ENCODE measurements around the gene ELF4. TPM values are rescaled to one million over a fixed set of nuclear protein-coding genes. Genes with fewer than 3 reads are reported as not detected.
A peak's percentile ranks its signal among the peaks of the same experiment; 100 is the strongest.

Gene ELF4
- total and polyA plus RNA-seq, 9 donors = 9.3 to 25.6 (median 20.2) TPM

DNA sequence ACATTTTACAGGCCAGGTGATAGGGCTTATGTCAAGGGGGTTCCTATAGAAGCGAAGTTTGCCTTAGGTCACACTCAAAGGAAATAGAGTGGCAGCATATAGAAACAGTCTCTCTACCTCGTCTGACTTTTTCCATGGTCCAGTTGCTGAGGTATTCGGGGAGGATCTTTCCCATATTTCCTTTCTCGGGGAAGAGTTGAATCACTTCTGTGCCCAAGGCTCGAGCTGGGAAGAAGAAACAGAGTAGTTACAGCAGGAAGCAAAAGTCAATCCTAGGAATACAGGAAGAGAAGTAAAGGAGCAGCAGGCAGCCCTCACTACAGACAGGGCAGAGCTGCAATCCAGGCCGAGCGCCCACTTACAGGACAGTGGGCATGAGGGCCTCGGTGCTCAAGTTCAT lies 26.7 kb upstream of the ELF4 start:
- DNase-seq = no peak
- Histone ChIP-seq H3K27me3 (no peaks in the 10 kb centered on the region), H3K4me3 (no peak overlapping the region), H3K9me3 (no peaks in the 10 kb centered on the region), H3K36me3 (no peaks in the 10 kb centered on the region), H3K27ac (no peak overlapping the region), H3K4me1 (ENCODE audit: insufficient read depth) (no peaks in the 10 kb centered on the region)
- intact Hi-C loops (cut with DNase I) = no loop called here
- TF ChIP-seq, protein P1, sequence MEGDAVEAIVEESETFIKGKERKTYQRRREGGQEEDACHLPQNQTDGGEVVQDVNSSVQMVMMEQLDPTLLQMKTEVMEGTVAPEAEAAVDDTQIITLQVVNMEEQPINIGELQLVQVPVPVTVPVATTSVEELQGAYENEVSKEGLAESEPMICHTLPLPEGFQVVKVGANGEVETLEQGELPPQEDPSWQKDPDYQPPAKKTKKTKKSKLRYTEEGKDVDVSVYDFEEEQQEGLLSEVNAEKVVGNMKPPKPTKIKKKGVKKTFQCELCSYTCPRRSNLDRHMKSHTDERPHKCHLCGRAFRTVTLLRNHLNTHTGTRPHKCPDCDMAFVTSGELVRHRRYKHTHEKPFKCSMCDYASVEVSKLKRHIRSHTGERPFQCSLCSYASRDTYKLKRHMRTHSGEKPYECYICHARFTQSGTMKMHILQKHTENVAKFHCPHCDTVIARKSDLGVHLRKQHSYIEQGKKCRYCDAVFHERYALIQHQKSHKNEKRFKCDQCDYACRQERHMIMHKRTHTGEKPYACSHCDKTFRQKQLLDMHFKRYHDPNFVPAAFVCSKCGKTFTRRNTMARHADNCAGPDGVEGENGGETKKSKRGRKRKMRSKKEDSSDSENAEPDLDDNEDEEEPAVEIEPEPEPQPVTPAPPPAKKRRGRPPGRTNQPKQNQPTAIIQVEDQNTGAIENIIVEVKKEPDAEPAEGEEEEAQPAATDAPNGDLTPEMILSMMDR (IDR thresholded peaks at IDR 0.05) = no peak
- no peak for TF ChIP-seq EP300 (IDR thresholded peaks at IDR 0.05)
- no peak for TF ChIP-seq POLR2A (IDR thresholded peaks at IDR 0.05)
- 77 to 86% (median 80%) methylated on average over 8 of the region's 8 CpGs for WGBS, 3 donors

DNA sequence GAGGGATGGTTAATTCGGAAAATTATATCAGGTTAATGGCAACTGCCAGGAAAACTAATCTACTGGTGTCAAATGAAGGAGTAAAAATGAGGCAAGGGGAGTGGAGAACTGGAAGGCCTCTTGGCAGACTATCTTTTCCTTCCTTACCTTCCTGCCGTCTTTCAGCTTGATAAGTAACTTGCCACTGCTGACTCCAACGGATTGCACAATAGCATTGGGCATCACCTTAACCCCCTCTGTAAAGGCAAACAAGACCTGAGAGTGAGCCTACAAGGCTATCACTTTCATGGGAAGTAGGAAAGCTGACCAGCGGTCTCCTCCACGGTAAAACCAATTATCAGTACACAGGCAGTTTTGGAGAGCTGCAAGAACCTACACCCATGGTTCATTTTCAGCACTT lies 26.2 kb upstream of the ELF4 start:
- intact Hi-C loops (cut with DNase I) = no loop called here
- no peaks in the 10 kb centered on the region for H3K4me1 ChIP-seq (ENCODE audit: insufficient read depth)
- H3K9me3 ChIP-seq = no peaks in the 10 kb centered on the region
- no peaks in the 10 kb centered on the region for H3K36me3 ChIP-seq
- no peaks in the 10 kb centered on the region for H3K27me3 ChIP-seq
- no peak overlapping the region for H3K27ac ChIP-seq
- no peak overlapping the region for H3K4me3 ChIP-seq
- TF ChIP-seq POLR2A (IDR thresholded peaks at IDR 0.05) (no peak), EP300 (IDR thresholded peaks at IDR 0.05) (no peak)
- TF ChIP-seq, protein P1 (IDR thresholded peaks at IDR 0.05) = no peak
- 76 to 78% (median 77%) methylated on average over 5 of the region's 5 CpGs for WGBS, 3 donors
- no peak for DNase-seq

DNA sequence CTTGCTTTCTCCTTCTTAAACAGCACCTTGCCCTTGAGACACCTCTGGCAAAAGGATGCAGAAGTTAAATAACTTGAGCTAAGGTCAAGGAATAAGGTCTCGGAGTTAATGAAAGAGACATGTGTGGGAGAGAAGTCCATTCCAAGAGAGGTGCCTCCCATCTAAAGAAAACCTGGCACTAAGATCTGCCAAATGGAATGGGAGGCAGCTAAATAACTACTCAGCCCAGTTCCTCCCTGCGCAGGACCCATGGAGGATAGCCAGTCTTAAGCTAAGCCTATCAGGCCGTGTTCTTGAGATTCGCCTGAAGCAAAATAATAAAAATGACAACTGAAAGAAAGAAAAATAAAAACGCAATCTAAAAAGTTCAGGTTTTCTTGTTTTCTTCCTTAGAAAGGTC lies 20.7 kb upstream of the ELF4 start:
- H3K4me1 ChIP-seq (ENCODE audit: insufficient read depth) = no peaks in the 10 kb centered on the region
- intact Hi-C loops (cut with DNase I) = no loop called here
- no peak for DNase-seq
- H3K4me3 ChIP-seq = no peak overlapping the region
- H3K27me3 ChIP-seq = no peaks in the 10 kb centered on the region
- WGBS, 3 donors = 62 to 64% (median 63%) methylated on average over 5 of the region's 5 CpGs
- TF ChIP-seq POLR2A (IDR thresholded peaks at IDR 0.05) (no peak), EP300 (IDR thresholded peaks at IDR 0.05) (no peak)
- TF ChIP-seq, protein P1 (IDR thresholded peaks at IDR 0.05) = no peak
- H3K36me3 ChIP-seq = no peaks in the 10 kb centered on the region
- no peaks in the 10 kb centered on the region for H3K9me3 ChIP-seq
- H3K27ac ChIP-seq = no peak overlapping the region

DNA sequence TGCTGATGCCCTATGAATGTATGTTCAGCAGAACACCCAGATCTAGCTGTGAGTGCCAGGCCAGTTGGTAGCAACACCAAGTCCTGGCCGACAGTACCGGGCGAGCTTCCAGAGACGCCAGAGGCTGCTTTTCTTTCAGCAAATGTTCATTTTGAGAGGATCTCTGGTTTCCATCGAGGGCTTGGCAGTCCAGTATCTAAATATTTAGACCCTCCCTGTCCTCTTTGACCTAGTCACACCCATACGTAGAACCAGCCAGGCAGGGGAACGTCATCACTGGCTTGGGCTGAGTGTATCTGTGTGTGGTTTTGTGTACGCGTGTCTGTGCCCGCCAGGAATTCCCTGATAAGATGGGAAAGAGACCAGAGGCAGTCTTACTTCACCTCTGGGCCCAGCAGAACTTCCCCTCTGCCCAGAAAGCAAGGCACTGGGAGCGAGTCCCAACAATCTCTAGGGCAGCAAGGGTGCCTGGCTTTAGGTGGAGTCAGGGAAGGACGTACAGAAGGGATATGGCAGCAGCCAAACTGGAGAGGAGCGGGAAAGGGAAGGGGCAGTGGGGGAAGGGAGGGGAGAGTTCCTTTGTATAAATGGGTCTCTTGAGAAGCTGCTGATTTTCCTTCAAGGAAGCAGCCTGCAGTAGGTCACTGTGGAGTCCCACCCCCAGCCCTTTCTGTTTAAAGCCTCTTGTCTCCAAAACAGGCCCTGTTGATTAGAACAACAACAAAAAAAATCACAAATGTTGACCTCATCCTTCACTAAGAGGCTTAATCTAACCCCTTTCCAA lies 15.0 kb upstream of the ELF4 start:
- 49 to 66% (median 52%) methylated on average over 13 of the region's 13 CpGs for WGBS, 3 donors
- Histone ChIP-seq H3K27ac (peak overlapping the region in 1 of 2 donors; percentile 23), H3K27me3 (no peaks in the 10 kb centered on the region), H3K9me3 (no peaks in the 10 kb centered on the region), H3K4me3 (no peak overlapping the region), H3K4me1 (ENCODE audit: insufficient read depth) (peaks cover 2% of the 10 kb centered on the region), H3K36me3 (no peaks in the 10 kb centered on the region)
- TF ChIP-seq POLR2A (IDR thresholded peaks at IDR 0.05) (no peak), EP300 (IDR thresholded peaks at IDR 0.05) (no peak)
- TF ChIP-seq, protein P1 (IDR thresholded peaks at IDR 0.05) = no peak
- intact Hi-C loops (cut with DNase I) = no loop called here
- DNase-seq = peak in 4 of 5 donors; percentile 24 to 67 (median 35)

All from ovary (tissue), 9 donors.